ENCODE measurements around the gene SASH1.
"Not testable (repeated sequence)": the region's sequence is repeated elsewhere in the genome, so short reads cannot be mapped to it uniquely, and the experiment has no call there.

Gene SASH1

GRCh38 chr6:148573922-148574321 is 231.3 kb downstream of the SASH1 start:
- no peak for DNase-seq (ENCODE audit: low read depth in 1 of 2, low spot score in 1 of 2)

DNA sequence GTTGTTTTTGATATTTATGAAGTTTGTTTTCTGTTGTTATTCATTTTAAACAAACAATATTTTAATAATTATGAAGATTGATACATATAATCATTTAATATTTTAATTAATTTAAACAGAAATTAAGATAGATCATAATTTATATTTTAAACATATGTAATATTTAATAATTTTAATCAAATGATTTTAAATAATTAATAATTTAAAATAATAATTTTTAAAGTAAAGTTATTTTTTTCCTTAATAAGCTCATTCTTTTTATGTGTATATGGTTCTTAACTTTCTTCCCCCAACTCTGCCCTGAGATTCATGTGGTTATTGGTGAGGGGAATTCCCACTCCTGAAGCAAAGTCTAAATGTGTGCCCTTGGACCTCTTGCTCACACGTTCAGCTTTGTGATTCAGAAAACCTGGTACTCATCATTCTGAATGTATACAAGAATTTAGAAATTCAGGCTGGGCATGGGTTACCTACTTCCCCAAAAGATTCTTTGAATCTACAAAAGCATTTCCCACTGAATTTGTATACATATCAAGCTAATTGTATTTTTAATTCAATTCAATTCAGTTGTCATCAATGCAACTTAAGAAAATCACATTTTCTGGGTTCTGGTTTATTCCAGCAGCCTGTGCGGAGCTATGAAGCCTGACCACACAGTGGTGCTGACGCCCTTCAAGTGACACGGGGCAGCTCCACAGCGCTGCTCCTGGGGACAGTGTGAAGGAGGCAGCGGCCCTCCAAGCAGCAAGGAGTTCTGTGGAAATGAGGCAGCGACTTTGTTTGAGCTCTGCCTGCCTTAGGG is 235.2 kb downstream of the SASH1 start:
- DNase-seq (ENCODE audit: low read depth in 1 of 2, low spot score in 1 of 2) = no peak

GRCh38 chr6:148578489-148578814 is 235.8 kb downstream of the SASH1 start:
- no peak for DNase-seq (ENCODE audit: low read depth in 1 of 2, low spot score in 1 of 2)

GRCh38 chr6:148578837-148579565 is 236.4 kb downstream of the SASH1 start:
- DNase-seq (ENCODE audit: low read depth in 1 of 2, low spot score in 1 of 2) = no peak

DNA sequence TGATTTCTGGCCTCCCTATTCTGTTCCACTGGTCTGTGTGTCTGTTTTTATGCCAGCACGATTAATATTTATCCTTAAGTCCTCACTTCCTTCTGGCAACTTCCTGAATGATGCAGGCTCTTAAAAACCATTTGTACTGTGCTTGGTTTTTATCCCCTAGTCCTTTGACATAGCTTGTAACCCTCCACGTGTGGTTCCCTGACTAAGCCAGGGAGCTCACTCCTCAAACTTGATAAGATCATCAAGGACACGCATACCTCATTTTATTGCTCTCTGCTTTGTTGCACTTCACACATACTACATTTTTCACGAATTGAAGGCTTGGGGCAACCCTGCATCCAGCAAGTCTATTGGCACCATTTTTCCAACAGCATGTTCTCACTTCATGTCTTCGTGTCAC is 237.8 kb downstream of the SASH1 start:
- DNase-seq (ENCODE audit: low read depth in 1 of 2, low spot score in 1 of 2) = no peak

GRCh38 chr6:148583631-148584030 is 241.0 kb downstream of the SASH1 start:
- DNase-seq (ENCODE audit: low read depth in 1 of 2, low spot score in 1 of 2) = no peak

GRCh38 chr6:148585641-148586040 is 243.0 kb downstream of the SASH1 start:
- not testable (repeated sequence) for DNase-seq (ENCODE audit: low read depth in 1 of 2, low spot score in 1 of 2)

GRCh38 chr6:148590883-148591282 is 248.2 kb downstream of the SASH1 start:
- DNase-seq (ENCODE audit: low read depth in 1 of 2, low spot score in 1 of 2) = no peak

DNA sequence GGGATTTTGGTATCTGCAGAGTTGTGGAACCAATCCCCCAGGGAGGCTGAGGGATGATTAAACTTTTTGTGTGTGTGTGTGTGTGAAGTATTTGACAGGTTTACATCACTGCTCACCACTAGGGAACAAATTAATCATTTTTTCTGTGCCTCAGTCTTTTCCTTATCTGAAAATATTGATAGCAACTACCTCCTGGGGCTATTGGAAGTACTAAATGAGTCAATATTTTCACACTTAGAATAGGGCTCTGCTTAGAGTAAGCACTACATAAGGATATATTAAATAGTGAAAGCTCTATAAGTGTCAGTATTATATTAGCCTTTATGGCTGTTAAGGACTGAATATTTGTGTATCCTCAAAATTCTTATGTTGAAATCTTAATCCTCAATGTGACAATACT is 249.0 kb downstream of the SASH1 start:
- no peak for DNase-seq (ENCODE audit: low read depth in 1 of 2, low spot score in 1 of 2)

GRCh38 chr6:148593130-148593812 is 250.6 kb downstream of the SASH1 start:
- no peak for DNase-seq (ENCODE audit: low read depth in 1 of 2, low spot score in 1 of 2)

- no peak for DNase-seq (ENCODE audit: low read depth in 1 of 2, low spot score in 1 of 2)
Observed at GRCh38 chr6:148593813-148594170, 251.2 kb downstream of the SASH1 start.

- DNase-seq (ENCODE audit: low read depth in 1 of 2, low spot score in 1 of 2) = no peak
Observed at GRCh38 chr6:148595550-148595949, 252.9 kb downstream of the SASH1 start.

- DNase-seq (ENCODE audit: low read depth in 1 of 2, low spot score in 1 of 2) = no peak
Observed at GRCh38 chr6:148596891-148597455, 254.3 kb downstream of the SASH1 start.

DNA sequence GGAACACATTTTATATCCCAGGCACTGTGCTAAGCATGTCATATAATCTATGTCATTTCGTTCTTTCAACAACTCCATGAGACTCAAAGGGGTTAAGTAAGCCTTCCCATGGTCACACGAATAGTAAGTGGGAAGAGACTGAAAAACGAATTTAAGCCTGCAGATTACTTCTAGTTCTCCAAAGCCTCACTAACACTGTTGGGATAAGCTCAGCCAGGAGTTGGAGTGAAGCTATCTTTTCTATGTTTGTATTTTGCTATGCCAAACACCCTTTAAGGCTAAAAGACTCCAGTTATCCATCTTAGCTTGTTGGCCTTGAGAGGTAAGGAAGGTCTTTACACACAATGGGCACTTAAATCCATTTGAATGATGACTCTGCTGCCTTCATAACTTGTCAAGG is 256.1 kb downstream of the SASH1 start:
- DNase-seq (ENCODE audit: low read depth in 1 of 2, low spot score in 1 of 2) = no peak

DNA sequence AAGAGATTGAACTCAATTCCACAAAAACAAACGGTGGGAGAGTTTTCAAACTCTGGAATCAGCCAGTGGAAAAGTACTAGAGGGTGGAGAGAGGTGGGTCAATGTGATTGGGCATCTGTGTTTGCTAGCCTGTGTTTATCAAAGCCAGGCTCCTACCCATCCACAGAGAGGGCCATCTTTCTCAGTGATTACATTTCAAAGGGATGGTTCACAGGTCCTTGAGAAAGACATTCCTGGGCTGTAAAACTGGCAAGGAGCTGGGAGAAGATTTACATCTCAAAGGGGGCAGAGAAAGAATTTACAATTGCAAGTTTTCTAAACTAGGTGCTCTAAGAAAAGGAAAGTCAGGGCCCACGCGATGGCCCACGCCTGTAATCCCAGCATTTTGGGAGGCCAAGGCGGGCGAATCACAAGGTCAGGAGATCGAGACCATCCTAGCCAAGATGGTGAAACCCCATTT is 257.4 kb downstream of the SASH1 start:
- DNase-seq (ENCODE audit: low read depth in 1 of 2, low spot score in 1 of 2) = no peak
